ENCODE data around the gene TAF6. TPM values are rescaled to one million over a fixed set of nuclear protein-coding genes. Genes with fewer than 3 reads are reported as not detected.

Gene TAF6
- total RNA-seq, 2 experiments from 2014 or later, result 48.6 to 55.3 TPM

GRCh38 chr7:100105534-100105933 lies 13.6 kb downstream of the TAF6 start:
- CTCF ChIA-PET, result interaction anchor here (1.2 to 1.5 kb wide), 2 partner anchors 25 to 115 kb away, joined by 3 to 4 read pairs; no protein-coding TSS in a partner anchor
- no peak overlapping the region for H3K27ac Mint-ChIP-seq
- H3K27me3 Mint-ChIP-seq, result no peaks in the 10 kb centered on the region
- TF ChIP-seq CTCF (IDR thresholded peaks at IDR 0.05), result no peak
- DNase-seq (no peak), ATAC-seq (no peak)
- no peaks in the 10 kb centered on the region for H3K9me3 Mint-ChIP-seq
- H3K36me3 Mint-ChIP-seq (ENCODE audit: low read depth), result peaks cover 16% of the 10 kb centered on the region
- peaks cover 8% of the 10 kb centered on the region for H3K4me1 Mint-ChIP-seq (ENCODE audit: low read depth)
- intact Hi-C loops (cut with micrococcal nuclease), result no loop called here
- H3K4me3 Mint-ChIP-seq, result no peak overlapping the region
- POLR2A ChIA-PET, result interaction anchor here (1.4 to 8.5 kb wide), 3 partner anchors 7 to 15 kb away, joined by 3 to 187 read pairs (median 59); partner anchors contain the start of gene COPS6

GRCh38 chr7:100102950-100103840 lies 16.0 kb downstream of the TAF6 start:
- DNase-seq, result no peak
- intact Hi-C loops (cut with micrococcal nuclease), result no loop called here
- Mint-ChIP-seq H3K36me3 (ENCODE audit: low read depth) (peaks cover 37% of the 10 kb centered on the region), H3K9me3 (no peaks in the 10 kb centered on the region), H3K4me3 (peak overlapping the region; percentile 91), H3K4me1 (ENCODE audit: low read depth) (peaks cover 27% of the 10 kb centered on the region), H3K27ac (peak overlapping the region; percentile 72), H3K27me3 (no peaks in the 10 kb centered on the region)
- POLR2A ChIA-PET, result interaction anchor here (1.1 to 8.5 kb wide), 4 partner anchors 10 to 479 kb away, joined by 3 to 187 read pairs (median 51); partner anchors contain the start of genes COPS6 and MBLAC1
- no peak for TF ChIP-seq CTCF (IDR thresholded peaks at IDR 0.05)
- CTCF ChIA-PET, result interaction anchor here (0.7 to 3.1 kb wide), 6 partner anchors 8 to 278 kb away, joined by 3 to 18 read pairs (median 3); no protein-coding TSS in a partner anchor
- ATAC-seq, result no peak

- DNase-seq (peak; percentile 99), ATAC-seq (peak; percentile 91)
- Mint-ChIP-seq H3K4me1 (ENCODE audit: low read depth) (peaks cover 39% of the 10 kb centered on the region), H3K4me3 (peak within 1 kb of the TSS; percentile 91), H3K9me3 (no peaks in the 10 kb centered on the region), H3K27me3 (no peaks in the 10 kb centered on the region), H3K27ac (peak within 1 kb of the TSS; percentile 95), H3K36me3 (ENCODE audit: low read depth) (peaks cover 44% of the 10 kb centered on the region)
- intact Hi-C loops (cut with micrococcal nuclease), result no loop called here
- ChIA-PET CTCF (interaction anchor here (0.9 to 3.1 kb wide), 15 partner anchors 9 to 109 kb away, joined by 3 to 18 read pairs (median 5); partner anchors contain the start of genes MBLAC1 and ZSCAN21), POLR2A (interaction anchor here (0.7 to 8.5 kb wide), 27 partner anchors 10 to 666 kb away, joined by 3 to 187 read pairs (median 4); partner anchors contain the start of genes CNPY4, COPS6, MBLAC1 and MEPCE)
- no peak for TF ChIP-seq CTCF (IDR thresholded peaks at IDR 0.05)
Measured at GRCh38 chr7:100101016-100101862, 17.9 kb downstream of the TAF6 start, which contains the start of the genes AP4M1 and MCM7. Gene AP4M1 (plus strand): TSS chr7:100101643. CDS start chr7:100101715, 72 bp downstream. Gene MCM7 (minus strand): TSS chr7:100101397. CDS start chr7:100101294, 103 bp downstream.

GRCh38 chr7:100100420-100101015 lies 18.6 kb downstream of the TAF6 start:
- Mint-ChIP-seq H3K4me3 (peak overlapping the region; percentile 91), H3K4me1 (ENCODE audit: low read depth) (peaks cover 44% of the 10 kb centered on the region), H3K36me3 (ENCODE audit: low read depth) (peaks cover 51% of the 10 kb centered on the region), H3K27me3 (no peaks in the 10 kb centered on the region), H3K9me3 (no peaks in the 10 kb centered on the region), H3K27ac (peak overlapping the region; percentile 95)
- ChIA-PET POLR2A (interaction anchor here (0.7 to 8.5 kb wide), 27 partner anchors 9 to 444 kb away, joined by 3 to 187 read pairs (median 4); partner anchors contain the start of genes CNPY4, COPS6, MBLAC1 and MEPCE), CTCF (interaction anchor here (0.6 to 3.1 kb wide), 9 partner anchors 8 to 50 kb away, joined by 3 to 18 read pairs (median 6); partner anchors contain the start of genes MBLAC1 and ZSCAN21)
- peak; percentile 76 for ATAC-seq
- intact Hi-C loops (cut with micrococcal nuclease), result no loop called here
- DNase-seq, result peak; percentile 87
- TF ChIP-seq CTCF (IDR thresholded peaks at IDR 0.05), result no peak
